Neuronal stem cell (in vitro differentiated cells): ENCODE results near the gene RAB44.

Source experiments
- DNase-seq: peaks from one replicate; pipeline ENCODE4 v3.0.0-alpha.2; 2013; ENCODE audit warnings: low spot score
- H2AFZ ChIP-seq: one replicate; pipeline ENCODE4 v1.6.1; 2013; ENCODE audit warnings: mild to moderate bottlenecking, low read length, inconsistent platforms
- H2AK5ac ChIP-seq: 2 replicates; pipeline ENCODE4 v1.6.1; 2013; ENCODE audit warnings: low read depth, mild to moderate bottlenecking, inconsistent platforms, low read length, moderate library complexity, mixed read lengths
- H2BK120ac ChIP-seq: 2 replicates; pipeline ENCODE4 v1.6.1; 2013; ENCODE audit warnings: low read depth, mild to moderate bottlenecking, inconsistent platforms, low read length, moderate library complexity, mixed read lengths
- H2BK12ac ChIP-seq: one replicate; pipeline ENCODE4 v1.6.1; 2013; ENCODE audit warnings: low read length, inconsistent platforms
- H2BK15ac ChIP-seq: 2 replicates; pipeline ENCODE4 v1.6.1; 2013; ENCODE audit warnings: mild to moderate bottlenecking, low read length, inconsistent platforms, mixed read lengths
- H2BK5ac ChIP-seq: one replicate; pipeline ENCODE4 v1.6.1; 2013; ENCODE audit warnings: inconsistent platforms, mild to moderate bottlenecking, low read length, moderate library complexity
- H3K14ac ChIP-seq: one replicate; pipeline ENCODE4 v1.6.1; 2013; ENCODE audit warnings: low read length, inconsistent platforms
- H3K18ac ChIP-seq: 2 replicates; pipeline ENCODE4 v1.6.1; 2013; ENCODE audit warnings: low read length, inconsistent platforms
- H3K23ac ChIP-seq: 2 replicates; pipeline ENCODE4 v1.6.1; 2013; ENCODE audit warnings: low read depth, mild to moderate bottlenecking, mixed read lengths, low read length, inconsistent platforms; ENCODE audit not compliant: poor library complexity
- H3K27ac ChIP-seq: replicated peaks from 3 replicates; pipeline ENCODE4 v1.5.1; 2013; ENCODE audit warnings: low read length, inconsistent platforms
- H3K27me3 ChIP-seq, 3 experiments: 2 replicates each; pipeline ENCODE4 v1.6.1; 2013; ENCODE audit warnings: low read length in 3 of 3, mild to moderate bottlenecking in 2 of 3, inconsistent platforms in 1 of 3, low read depth in 1 of 3, mixed read lengths in 1 of 3, moderate library complexity in 1 of 3; ENCODE audit not compliant: control insufficient read depth in 3 of 3, insufficient read depth in 3 of 3
- H3K36me3 ChIP-seq, 2 donors: replicated peaks in 1 of 2; 2 replicates each; pipeline ENCODE4 v1.6.1; 2013; ENCODE audit warnings: low read length in 2 of 2; ENCODE audit not compliant: control insufficient read depth in 2 of 2, insufficient read depth in 2 of 2
- H3K4ac ChIP-seq: 2 replicates; pipeline ENCODE4 v1.6.1; 2013; ENCODE audit warnings: inconsistent platforms, mild to moderate bottlenecking, low read length, moderate library complexity
- H3K4me1 ChIP-seq, 2 donors: 1 replicate in 1 of 2; 2 replicates in 1 of 2; pipeline ENCODE4 v1.6.1; 2013; ENCODE audit warnings: low read length in 2 of 2, low read depth in 1 of 2; ENCODE audit not compliant: control insufficient read depth in 2 of 2, insufficient read depth in 1 of 2
- H3K4me2 ChIP-seq: one replicate; pipeline ENCODE4 v1.6.1; 2013; ENCODE audit warnings: mild to moderate bottlenecking, low read length, inconsistent platforms; ENCODE audit not compliant: insufficient read depth, poor library complexity, severe bottlenecking
- H3K4me3 ChIP-seq, 2 donors: 2 replicates each; pipeline ENCODE4 v1.5.1; 2013; ENCODE audit warnings: low read length in 2 of 2, mild to moderate bottlenecking in 2 of 2, inconsistent platforms in 1 of 2, moderate library complexity in 1 of 2
- H3K79me1 ChIP-seq: one replicate; pipeline ENCODE4 v1.6.1; 2013; ENCODE audit warnings: low read depth, mild to moderate bottlenecking, inconsistent platforms, low read length, moderate library complexity
- H3K9ac ChIP-seq: one replicate; pipeline ENCODE4 v1.6.1; 2013; ENCODE audit warnings: mild to moderate bottlenecking, low read depth, low read length, inconsistent platforms; ENCODE audit not compliant: poor library complexity
- H3K9me3 ChIP-seq, 2 donors: replicated peaks in 1 of 2; 2 replicates each; pipeline versions ENCODE3 to v1.6.1; 2013; ENCODE audit warnings: low read length in 2 of 2, mild to moderate bottlenecking in 2 of 2, inconsistent platforms in 1 of 2, low read depth in 1 of 2, mixed read lengths in 1 of 2, moderate library complexity in 1 of 2; ENCODE audit not compliant: control insufficient read depth in 2 of 2, insufficient read depth in 1 of 2
- H4K8ac ChIP-seq: one replicate; pipeline ENCODE4 v1.6.1; 2013; ENCODE audit warnings: low read depth, mild to moderate bottlenecking, inconsistent platforms, low read length, moderate library complexity
- H4K91ac ChIP-seq: one replicate; pipeline ENCODE4 v1.6.1; 2013; ENCODE audit warnings: low read length, low read depth, mild to moderate bottlenecking, inconsistent platforms; ENCODE audit not compliant: poor library complexity
- WGBS, 2 donors: extraction: QIAGEN DNeasy Blood & Tissue Kit; methylation state at CpG; one replicate each; pipeline ENCODE4 v1.1.7; 2013; ENCODE audit warnings: missing lambda C conversion rate in 2 of 2, mixed read lengths in 1 of 2; ENCODE audit not compliant: insufficient read length in 2 of 2, insufficient replicate concordance in 1 of 2; ENCODE audit errors: extremely low coverage in 2 of 2; 5-methylcytosine and 5-hydroxymethylcytosine counted together

Gene RAB44

GRCh38 chr6:36692220-36692619, 5.4 kb upstream of the RAB44 start:
- H3K36me3 ChIP-seq = peaks cover 0 to 4% of the 10 kb centered on the region in 2 donors
- H3K4me1 ChIP-seq = no peaks in the 10 kb centered on the region
- no peak overlapping the region for H3K23ac ChIP-seq
- no peak overlapping the region for H3K14ac ChIP-seq
- peaks cover 0 to 9% of the 10 kb centered on the region in 2 donors for H3K9me3 ChIP-seq
- no peak overlapping the region for H2BK120ac ChIP-seq
- H3K4me3 ChIP-seq = no peak overlapping the region
- no peak overlapping the region for H2BK12ac ChIP-seq
- H2AFZ ChIP-seq = no peak overlapping the region
- no peak overlapping the region for H3K4ac ChIP-seq
- H3K79me1 ChIP-seq = no peaks in the 10 kb centered on the region
- no peak overlapping the region for H4K8ac ChIP-seq
- H2AK5ac ChIP-seq = peak overlapping the region; percentile 40
- H4K91ac ChIP-seq = no peak overlapping the region
- no peak for DNase-seq
- no peak overlapping the region for H3K4me2 ChIP-seq
- H3K27ac ChIP-seq = no peak overlapping the region
- peaks cover 0 to 13% (median 0%) of the 10 kb centered on the region in 3 experiments for H3K27me3 ChIP-seq
- H3K18ac ChIP-seq = peak overlapping the region; percentile 27
- no peak overlapping the region for H3K9ac ChIP-seq
- no peak overlapping the region for H2BK15ac ChIP-seq
- H2BK5ac ChIP-seq = no peak overlapping the region
- WGBS, 2 donors = no CpG with 5 or more reads among the region's 3 CpGs

GRCh38 chr6:36692861-36693702, 4.5 kb upstream of the RAB44 start:
- no peak overlapping the region for H2AFZ ChIP-seq
- H3K23ac ChIP-seq = no peak overlapping the region
- H3K36me3 ChIP-seq = no peaks in the 10 kb centered on the region
- H3K9me3 ChIP-seq = peaks cover 0 to 9% of the 10 kb centered on the region in 2 donors
- H2AK5ac ChIP-seq = peak overlapping the region; percentile 20
- no peak overlapping the region for H3K14ac ChIP-seq
- no peak overlapping the region for H2BK5ac ChIP-seq
- no peak overlapping the region for H3K27ac ChIP-seq
- H2BK15ac ChIP-seq = no peak overlapping the region
- WGBS, 2 donors = no CpG with 5 or more reads among the region's 27 CpGs
- H3K4me2 ChIP-seq = no peak overlapping the region
- no peak overlapping the region for H3K4ac ChIP-seq
- H3K79me1 ChIP-seq = no peaks in the 10 kb centered on the region
- H4K8ac ChIP-seq = no peak overlapping the region
- no peak overlapping the region for H2BK12ac ChIP-seq
- H3K4me1 ChIP-seq = no peaks in the 10 kb centered on the region
- no peak overlapping the region for H3K4me3 ChIP-seq
- H2BK120ac ChIP-seq = no peak overlapping the region
- no peak for DNase-seq
- no peak overlapping the region for H3K9ac ChIP-seq
- peaks cover 0 to 16% (median 0%) of the 10 kb centered on the region in 3 experiments for H3K27me3 ChIP-seq
- no peak overlapping the region for H3K18ac ChIP-seq
- H4K91ac ChIP-seq = no peak overlapping the region

GRCh38 chr6:36694616-36695015, 3.0 kb upstream of the RAB44 start:
- H3K23ac ChIP-seq = no peak overlapping the region
- no CpG with 5 or more reads among the region's 6 CpGs for WGBS, 2 donors

GRCh38 chr6:36695414-36695813, 2.2 kb upstream of the RAB44 start:
- H3K9me3 ChIP-seq = peaks cover 0 to 9% of the 10 kb centered on the region in 2 donors
- H2AK5ac ChIP-seq = no peak overlapping the region
- H2BK15ac ChIP-seq = no peak overlapping the region
- H3K27ac ChIP-seq = no peak overlapping the region
- DNase-seq = no peak
- H3K4me3 ChIP-seq = no peak overlapping the region
- no peaks in the 10 kb centered on the region for H3K36me3 ChIP-seq
- H3K23ac ChIP-seq = no peak overlapping the region
- H3K4me1 ChIP-seq = no peaks in the 10 kb centered on the region
- no peak overlapping the region for H3K14ac ChIP-seq
- H2BK5ac ChIP-seq = no peak overlapping the region
- no peak overlapping the region for H2BK12ac ChIP-seq
- H3K4ac ChIP-seq = no peak overlapping the region
- peaks cover 0 to 28% (median 0%) of the 10 kb centered on the region in 3 experiments for H3K27me3 ChIP-seq
- H3K18ac ChIP-seq = no peak overlapping the region
- no peak overlapping the region for H3K4me2 ChIP-seq
- H2AFZ ChIP-seq = no peak overlapping the region
- H3K9ac ChIP-seq = no peak overlapping the region
- H4K91ac ChIP-seq = no peak overlapping the region
- H2BK120ac ChIP-seq = no peak overlapping the region
- no peaks in the 10 kb centered on the region for H3K79me1 ChIP-seq
- H4K8ac ChIP-seq = no peak overlapping the region
- no CpG with 5 or more reads among the region's 2 CpGs for WGBS, 2 donors

More at GRCh38 chr6:36694616-36695015, 3.0 kb upstream of the RAB44 start:
- Histone ChIP-seq H3K4me3 (no peak overlapping the region), H4K91ac (no peak overlapping the region), H3K9me3 (peaks cover 0 to 9% of the 10 kb centered on the region in 2 donors), H3K36me3 (no peaks in the 10 kb centered on the region), H3K4me2 (no peak overlapping the region), H3K27me3 (peaks cover 0 to 28% (median 0%) of the 10 kb centered on the region in 3 experiments), H2BK15ac (no peak overlapping the region), H3K14ac (no peak overlapping the region), H3K4ac (no peak overlapping the region), H2BK5ac (no peak overlapping the region), H2AFZ (no peak overlapping the region), H2BK12ac (no peak overlapping the region), H4K8ac (no peak overlapping the region), H3K27ac (no peak overlapping the region), H3K4me1 (no peaks in the 10 kb centered on the region), H2AK5ac (no peak overlapping the region), H3K18ac (no peak overlapping the region), H2BK120ac (no peak overlapping the region), H3K9ac (no peak overlapping the region), H3K79me1 (no peaks in the 10 kb centered on the region)
- DNase-seq = no peak
